ENCODE measurements around the gene RASD2. TPM values are rescaled to one million over a fixed set of nuclear protein-coding genes. Genes with fewer than 3 reads are reported as not detected.
"Not testable (repeated sequence)": the region's sequence is repeated elsewhere in the genome, so short reads cannot be mapped to it uniquely, and the experiment has no call there.

RASD2 gene
- total RNA-seq, 6 experiments from 2014 or later = not detected

DNA sequence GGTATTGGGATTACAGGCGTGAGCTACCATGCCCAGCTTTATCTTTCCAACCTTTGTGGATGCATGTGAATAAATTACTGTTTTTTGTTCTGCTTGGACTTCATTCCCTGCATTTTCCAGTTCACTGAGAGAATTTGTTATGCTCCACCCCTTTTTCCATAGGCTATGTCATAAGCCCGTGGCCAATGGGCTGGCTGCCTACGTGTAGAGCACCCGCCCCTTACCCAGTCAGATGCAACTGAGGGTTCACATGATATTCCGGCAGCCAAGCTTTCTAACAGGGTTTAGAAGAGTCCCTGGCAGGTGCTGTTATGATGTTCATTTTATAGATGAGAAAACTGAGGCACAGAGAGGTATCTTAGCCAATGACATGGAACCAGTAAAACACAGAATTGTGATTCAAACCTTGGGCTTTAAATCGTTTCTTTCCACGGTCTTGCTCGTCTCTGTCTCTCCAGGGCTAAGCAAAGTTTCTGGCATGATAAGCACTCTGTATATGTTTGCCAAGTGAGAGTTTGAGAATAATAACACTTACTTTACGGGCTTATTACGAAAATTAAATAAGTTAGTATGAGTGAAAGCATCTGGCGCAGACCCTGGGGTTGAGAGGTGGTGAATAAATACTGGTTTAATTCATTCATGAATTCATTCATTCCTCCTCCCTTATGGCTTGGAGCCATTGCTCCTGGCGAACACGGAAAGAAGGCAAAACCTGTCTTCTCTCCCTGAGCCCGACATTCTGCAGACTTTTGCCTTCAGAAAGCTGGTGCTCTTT is 42.4 kb upstream of the RASD2 start:
- H3K36me3 Mint-ChIP-seq (ENCODE audit: low read depth) = no peaks in the 10 kb centered on the region
- H3K4me1 Mint-ChIP-seq (ENCODE audit: low read depth) = no peaks in the 10 kb centered on the region
- no peak for DNase-seq

DNA sequence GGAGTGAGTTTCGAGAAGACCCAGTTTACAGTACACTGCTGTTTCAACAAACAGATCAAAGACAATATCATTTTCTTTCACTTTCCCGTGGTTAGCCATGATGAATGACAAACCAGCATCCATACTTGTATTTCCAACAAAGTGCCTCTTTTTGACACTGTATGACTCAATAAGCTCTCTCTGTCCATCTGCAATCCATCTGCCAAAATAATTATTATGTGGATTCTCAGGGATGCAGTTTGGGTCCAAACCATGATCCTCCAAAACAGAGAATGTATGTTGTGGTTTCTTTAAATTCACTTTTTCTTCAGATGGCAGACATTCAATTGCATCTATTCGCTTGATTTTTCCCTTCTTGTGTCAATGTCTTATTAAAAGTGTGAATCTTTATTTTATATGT is 37.8 kb upstream of the RASD2 start:
- no peaks in the 10 kb centered on the region for H3K9me3 Mint-ChIP-seq
- no peak overlapping the region for H3K27ac Mint-ChIP-seq
- no peak overlapping the region for H3K4me3 Mint-ChIP-seq
- DNase-seq = no peak
- TF ChIP-seq, protein P1, sequence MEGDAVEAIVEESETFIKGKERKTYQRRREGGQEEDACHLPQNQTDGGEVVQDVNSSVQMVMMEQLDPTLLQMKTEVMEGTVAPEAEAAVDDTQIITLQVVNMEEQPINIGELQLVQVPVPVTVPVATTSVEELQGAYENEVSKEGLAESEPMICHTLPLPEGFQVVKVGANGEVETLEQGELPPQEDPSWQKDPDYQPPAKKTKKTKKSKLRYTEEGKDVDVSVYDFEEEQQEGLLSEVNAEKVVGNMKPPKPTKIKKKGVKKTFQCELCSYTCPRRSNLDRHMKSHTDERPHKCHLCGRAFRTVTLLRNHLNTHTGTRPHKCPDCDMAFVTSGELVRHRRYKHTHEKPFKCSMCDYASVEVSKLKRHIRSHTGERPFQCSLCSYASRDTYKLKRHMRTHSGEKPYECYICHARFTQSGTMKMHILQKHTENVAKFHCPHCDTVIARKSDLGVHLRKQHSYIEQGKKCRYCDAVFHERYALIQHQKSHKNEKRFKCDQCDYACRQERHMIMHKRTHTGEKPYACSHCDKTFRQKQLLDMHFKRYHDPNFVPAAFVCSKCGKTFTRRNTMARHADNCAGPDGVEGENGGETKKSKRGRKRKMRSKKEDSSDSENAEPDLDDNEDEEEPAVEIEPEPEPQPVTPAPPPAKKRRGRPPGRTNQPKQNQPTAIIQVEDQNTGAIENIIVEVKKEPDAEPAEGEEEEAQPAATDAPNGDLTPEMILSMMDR (IDR thresholded peaks at IDR 0.05) = no peak
- H3K36me3 Mint-ChIP-seq (ENCODE audit: low read depth) = no peaks in the 10 kb centered on the region
- H3K4me1 Mint-ChIP-seq (ENCODE audit: low read depth) = no peaks in the 10 kb centered on the region
- H3K27me3 Mint-ChIP-seq (ENCODE audit: insufficient read depth) = peaks cover 27% of the 10 kb centered on the region

More for the DNA sequence above, 42.4 kb upstream of the RASD2 start:
- H3K9me3 Mint-ChIP-seq = no peaks in the 10 kb centered on the region
- no peak overlapping the region for H3K4me3 Mint-ChIP-seq
- H3K27ac Mint-ChIP-seq = no peak overlapping the region
- TF ChIP-seq, protein P1 (IDR thresholded peaks at IDR 0.05) = no peak
- peaks cover 38% of the 10 kb centered on the region for H3K27me3 Mint-ChIP-seq (ENCODE audit: insufficient read depth)

DNA sequence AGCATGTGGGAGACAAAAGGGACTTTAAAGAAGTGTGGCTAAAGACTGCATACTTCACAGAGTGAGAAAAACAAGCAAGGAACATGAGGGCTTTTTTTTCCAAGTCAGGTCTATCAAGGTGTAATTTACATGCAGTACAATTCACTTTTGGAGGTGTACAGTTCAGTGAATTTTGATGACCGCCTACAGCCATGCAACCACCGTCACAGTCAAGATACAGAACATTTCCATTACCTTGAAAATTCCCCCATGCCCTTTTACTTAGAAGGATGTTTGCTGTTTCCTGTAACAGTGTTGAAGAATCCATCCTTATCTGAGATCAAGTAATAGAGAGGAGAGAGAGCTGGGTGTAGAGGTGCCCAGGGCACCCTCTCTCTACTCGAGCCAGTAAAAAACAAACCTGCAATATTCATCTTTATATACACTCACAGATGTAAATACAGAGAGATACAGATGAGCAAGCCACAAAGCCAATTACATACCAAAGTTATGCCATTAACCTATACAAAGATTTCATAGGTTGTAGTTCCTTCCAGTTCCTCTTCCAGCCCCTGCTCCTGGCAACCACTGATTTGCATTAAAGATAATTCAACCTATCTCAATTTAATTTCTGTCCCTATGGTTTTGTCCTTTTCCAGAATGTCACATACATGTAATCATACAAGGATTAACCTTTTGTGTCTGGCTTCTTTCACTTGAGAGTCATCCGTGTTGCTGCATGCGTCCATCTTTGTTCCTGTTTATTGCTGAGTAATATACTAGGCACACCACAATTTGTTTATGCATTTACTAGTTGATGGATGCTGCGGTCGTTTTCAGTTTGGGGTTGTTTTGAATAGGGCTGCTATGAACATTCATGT is 35.0 kb upstream of the RASD2 start:
- peaks cover 9% of the 10 kb centered on the region for H3K27me3 Mint-ChIP-seq (ENCODE audit: insufficient read depth)
- no peak overlapping the region for H3K4me3 Mint-ChIP-seq
- DNase-seq = no peak
- H3K27ac Mint-ChIP-seq = no peak overlapping the region
- H3K9me3 Mint-ChIP-seq = no peaks in the 10 kb centered on the region
- peaks cover 10% of the 10 kb centered on the region for H3K4me1 Mint-ChIP-seq (ENCODE audit: low read depth)
- TF ChIP-seq, protein P1 (IDR thresholded peaks at IDR 0.05) = no peak
- H3K36me3 Mint-ChIP-seq (ENCODE audit: low read depth) = no peaks in the 10 kb centered on the region

DNA sequence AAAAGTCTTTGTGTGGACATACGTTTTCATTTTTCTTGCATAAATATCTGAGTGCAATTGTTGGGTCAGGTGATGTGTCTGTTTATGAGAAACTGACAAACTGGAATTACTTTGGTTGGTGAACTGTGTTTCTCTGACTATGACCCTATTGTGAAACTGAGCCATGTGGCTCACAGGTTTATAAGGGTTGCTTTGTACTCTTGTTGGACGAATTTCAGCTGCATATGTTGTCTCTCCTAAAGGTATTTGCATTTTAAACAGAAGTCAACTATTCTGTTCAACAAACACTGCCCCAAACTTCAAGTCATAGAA is 34.4 kb upstream of the RASD2 start:
- H3K27ac Mint-ChIP-seq = no peak overlapping the region
- no peak overlapping the region for H3K4me3 Mint-ChIP-seq
- H3K36me3 Mint-ChIP-seq (ENCODE audit: low read depth) = no peaks in the 10 kb centered on the region
- H3K27me3 Mint-ChIP-seq (ENCODE audit: insufficient read depth) = peaks cover 9% of the 10 kb centered on the region
- no peak for DNase-seq
- no peaks in the 10 kb centered on the region for H3K9me3 Mint-ChIP-seq
- H3K4me1 Mint-ChIP-seq (ENCODE audit: low read depth) = peaks cover 16% of the 10 kb centered on the region
- TF ChIP-seq, protein P1 (IDR thresholded peaks at IDR 0.05) = no peak

DNA sequence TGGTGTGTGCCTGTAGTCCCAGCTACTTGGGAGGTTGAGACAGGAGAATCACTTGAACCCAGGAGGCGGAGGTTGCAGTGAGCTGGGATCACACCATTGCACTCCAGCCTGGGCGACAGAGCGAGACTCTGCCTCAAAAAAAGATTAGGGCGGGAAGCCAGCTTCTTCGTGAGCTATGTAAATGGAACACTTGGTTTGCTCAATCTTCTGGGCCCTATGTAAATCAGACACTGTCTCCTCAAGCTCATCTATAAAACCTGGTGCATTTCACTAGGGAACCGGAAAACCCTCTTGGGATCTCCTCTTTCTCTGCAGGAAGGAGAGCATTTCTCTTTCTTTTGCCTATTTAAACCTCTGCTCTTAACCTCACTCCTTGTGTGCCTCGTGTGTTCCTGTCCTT is 32.8 kb upstream of the RASD2 start:
- H3K9me3 Mint-ChIP-seq; H3K4me3 Mint-ChIP-seq; H3K36me3 Mint-ChIP-seq (ENCODE audit: low read depth); DNase-seq; H3K27ac Mint-ChIP-seq: not testable (repeated sequence)
- H3K4me1 Mint-ChIP-seq (ENCODE audit: low read depth) = peaks cover 23% of the 10 kb centered on the region
- H3K27me3 Mint-ChIP-seq (ENCODE audit: insufficient read depth) = peaks cover 11% of the 10 kb centered on the region

DNA sequence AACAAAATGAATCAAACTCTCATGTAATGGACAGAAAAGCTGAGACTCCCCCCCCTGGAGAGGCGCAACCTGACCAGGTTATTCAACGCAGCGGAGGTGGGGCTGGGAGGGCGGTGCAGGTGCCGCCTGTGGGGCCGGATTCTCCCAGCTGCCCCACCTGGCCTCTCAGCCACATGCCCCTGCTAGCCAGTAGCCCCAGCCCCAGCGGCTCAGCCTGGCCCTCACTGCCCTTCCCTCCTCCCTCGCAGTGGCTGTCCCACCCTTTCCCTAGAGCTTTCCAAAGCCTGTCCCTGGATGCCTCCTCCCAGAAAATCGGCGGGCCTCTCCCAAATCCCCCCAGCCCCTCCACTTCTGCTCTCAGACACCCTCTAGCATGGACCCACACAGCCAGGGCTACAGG is 31.2 kb upstream of the RASD2 start:
- Mint-ChIP-seq H3K36me3 (ENCODE audit: low read depth) (no peaks in the 10 kb centered on the region), H3K4me3 (no peak overlapping the region), H3K27ac (no peak overlapping the region), H3K9me3 (no peaks in the 10 kb centered on the region), H3K27me3 (ENCODE audit: insufficient read depth) (peaks cover 21% of the 10 kb centered on the region), H3K4me1 (ENCODE audit: low read depth) (peaks cover 23% of the 10 kb centered on the region)
- no peak for DNase-seq
- TF ChIP-seq, protein P1 (IDR thresholded peaks at IDR 0.05) = no peak
